Retinal pigment epithelial cell (primary cell): Measurements from ENCODE around the gene ZNF189.

Experiments
- DNase-seq: peaks from one replicate; pipeline ENCODE4 v3.0.0-alpha.2; 2010; ENCODE audit warnings: low read depth
- H3K4me3 ChIP-seq: 2 replicates; pipeline ENCODE4 v1.5.1; 2011; ENCODE audit warnings: mild to moderate bottlenecking, low read length, control low read depth, moderate library complexity
- CTCF ChIP-seq: conservative IDR thresholded peaks from 2 replicates; pipeline ENCODE4 v1.5.1; 2011; ENCODE audit warnings: low read depth, low read length, control low read depth, inconsistent platforms

The ZNF189 gene

GRCh38 chr9:101398068-101398929 lies at the start of gene ZNF189, which contains the start of gene MRPL50:
Gene ZNF189 (plus strand): TSS chr9:101398851. CDS start chr9:101399157, 306 bp downstream.
Gene MRPL50 (minus strand): TSS chr9:101398618. CDS start chr9:101398592, 26 bp downstream.
- peak within 1 kb of the TSS; percentile 96 for H3K4me3 ChIP-seq
- peak; percentile 96 for DNase-seq
- no peak for TF ChIP-seq CTCF

- TF ChIP-seq CTCF: no peak
- no peak for DNase-seq
- H3K4me3 ChIP-seq: no peak overlapping the region
Observed at GRCh38 chr9:101350285-101350684, 48.4 kb upstream of the ZNF189 start.

- no peak overlapping the region for H3K4me3 ChIP-seq
- DNase-seq: no peak
- no peak for TF ChIP-seq CTCF
Observed at GRCh38 chr9:101352892-101353463, 45.7 kb upstream of the ZNF189 start.

GRCh38 chr9:101353683-101354082 lies 45.0 kb upstream of the ZNF189 start:
- no peak overlapping the region for H3K4me3 ChIP-seq
- TF ChIP-seq CTCF: no peak
- DNase-seq: no peak

- no peak for TF ChIP-seq CTCF
- no peak for DNase-seq
- no peak overlapping the region for H3K4me3 ChIP-seq
Observed at GRCh38 chr9:101354143-101354764, 44.4 kb upstream of the ZNF189 start.

GRCh38 chr9:101354765-101355708 lies 43.6 kb upstream of the ZNF189 start:
- no peak overlapping the region for H3K4me3 ChIP-seq
- no peak for TF ChIP-seq CTCF
- DNase-seq: no peak
